ENCODE measurements around the gene FTO.

- no peak for TF ChIP-seq POLR2A (IDR thresholded peaks at IDR 0.05)
- TF ChIP-seq, protein P1, sequence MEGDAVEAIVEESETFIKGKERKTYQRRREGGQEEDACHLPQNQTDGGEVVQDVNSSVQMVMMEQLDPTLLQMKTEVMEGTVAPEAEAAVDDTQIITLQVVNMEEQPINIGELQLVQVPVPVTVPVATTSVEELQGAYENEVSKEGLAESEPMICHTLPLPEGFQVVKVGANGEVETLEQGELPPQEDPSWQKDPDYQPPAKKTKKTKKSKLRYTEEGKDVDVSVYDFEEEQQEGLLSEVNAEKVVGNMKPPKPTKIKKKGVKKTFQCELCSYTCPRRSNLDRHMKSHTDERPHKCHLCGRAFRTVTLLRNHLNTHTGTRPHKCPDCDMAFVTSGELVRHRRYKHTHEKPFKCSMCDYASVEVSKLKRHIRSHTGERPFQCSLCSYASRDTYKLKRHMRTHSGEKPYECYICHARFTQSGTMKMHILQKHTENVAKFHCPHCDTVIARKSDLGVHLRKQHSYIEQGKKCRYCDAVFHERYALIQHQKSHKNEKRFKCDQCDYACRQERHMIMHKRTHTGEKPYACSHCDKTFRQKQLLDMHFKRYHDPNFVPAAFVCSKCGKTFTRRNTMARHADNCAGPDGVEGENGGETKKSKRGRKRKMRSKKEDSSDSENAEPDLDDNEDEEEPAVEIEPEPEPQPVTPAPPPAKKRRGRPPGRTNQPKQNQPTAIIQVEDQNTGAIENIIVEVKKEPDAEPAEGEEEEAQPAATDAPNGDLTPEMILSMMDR (IDR thresholded peaks at IDR 0.05 in 4 of 5, conservative IDR thresholded peaks at IDR 0.05 in 1 of 5), result no peak
These were observed 52.5 kb downstream of the FTO start for GRCh38 chr16:53756275-53756996.

All from gastrocnemius medialis (tissue), 4 donors.